Activated CD4-positive, CD25-positive, alpha-beta regulatory T cell (primary cell): ENCODE measurements around the gene COL8A1.
"Not testable (repeated sequence)": the region's sequence is repeated elsewhere in the genome, so short reads cannot be mapped to it uniquely, and the experiment has no call there.

Source experiments
- DNase-seq, 4 experiments: peaks; one replicate each; lab custom pipeline; 2025; lab: John Stamatoyannopoulos, UW

Gene COL8A1

DNA sequence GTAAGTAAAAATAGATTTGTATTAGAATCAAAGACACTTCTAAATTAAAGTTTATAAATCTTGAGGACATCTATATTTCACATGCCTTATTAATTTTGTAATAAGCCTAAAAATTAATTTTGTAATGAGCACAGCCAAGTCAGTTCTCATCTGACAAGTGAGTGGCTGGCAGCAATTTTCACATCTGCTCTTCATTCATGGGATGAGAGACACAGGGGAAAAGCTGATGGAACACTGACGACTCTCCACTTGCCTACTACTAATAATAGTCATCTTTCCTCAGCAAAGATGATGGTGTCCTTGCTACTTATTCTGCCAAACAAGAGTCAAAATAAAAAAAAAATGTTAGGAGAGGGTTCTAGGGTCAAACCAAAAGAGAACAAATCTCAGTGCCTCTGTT is 164.9 kb downstream of the COL8A1 start:
- DNase-seq: no peak

GRCh38 chr3:99805160-99805559 is 166.8 kb downstream of the COL8A1 start:
- no peak for DNase-seq

GRCh38 chr3:99808163-99808794 is 169.9 kb downstream of the COL8A1 start:
- DNase-seq: peak in 1 of 4 experiments; percentile 4

GRCh38 chr3:99809565-99809964 is 171.2 kb downstream of the COL8A1 start:
- DNase-seq: no peak

DNA sequence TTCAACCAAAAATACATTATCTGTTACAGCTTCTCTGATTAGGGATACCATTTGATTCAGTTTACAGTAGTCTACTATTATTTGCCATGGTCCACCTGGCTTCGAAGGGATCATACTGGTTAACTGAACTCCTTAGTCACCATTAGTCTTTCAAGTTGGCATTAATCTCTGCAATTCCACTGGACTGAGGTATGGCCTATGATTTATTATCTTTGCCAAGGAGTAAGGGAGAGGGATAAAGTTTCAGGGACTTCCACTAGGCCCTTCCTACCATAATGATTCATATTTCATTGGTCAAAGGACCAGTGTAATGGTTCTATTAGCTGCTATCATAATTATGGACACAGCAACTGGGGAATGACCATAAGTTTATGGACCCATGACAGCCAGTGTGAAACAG is 172.0 kb downstream of the COL8A1 start:
- DNase-seq: no peak

DNA sequence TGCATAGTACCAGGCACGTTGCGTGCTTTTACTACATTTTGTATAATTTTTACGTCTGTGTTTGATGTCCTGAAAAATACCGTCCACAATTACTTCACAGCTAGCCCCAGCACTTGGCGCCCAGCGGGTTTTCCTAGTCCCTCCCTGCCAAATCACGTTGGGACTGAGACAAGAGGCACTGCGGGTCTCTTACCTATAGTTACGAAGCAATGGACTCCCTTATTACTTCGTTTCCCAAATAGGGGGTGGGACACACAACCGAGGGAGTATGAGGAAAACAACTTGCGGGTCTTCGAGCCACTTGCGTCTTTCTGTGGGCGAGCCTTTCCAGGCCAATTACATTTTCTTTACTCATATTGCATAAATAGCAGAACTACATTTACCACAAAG is 178.6 kb downstream of the COL8A1 start:
- no peak for DNase-seq

DNA sequence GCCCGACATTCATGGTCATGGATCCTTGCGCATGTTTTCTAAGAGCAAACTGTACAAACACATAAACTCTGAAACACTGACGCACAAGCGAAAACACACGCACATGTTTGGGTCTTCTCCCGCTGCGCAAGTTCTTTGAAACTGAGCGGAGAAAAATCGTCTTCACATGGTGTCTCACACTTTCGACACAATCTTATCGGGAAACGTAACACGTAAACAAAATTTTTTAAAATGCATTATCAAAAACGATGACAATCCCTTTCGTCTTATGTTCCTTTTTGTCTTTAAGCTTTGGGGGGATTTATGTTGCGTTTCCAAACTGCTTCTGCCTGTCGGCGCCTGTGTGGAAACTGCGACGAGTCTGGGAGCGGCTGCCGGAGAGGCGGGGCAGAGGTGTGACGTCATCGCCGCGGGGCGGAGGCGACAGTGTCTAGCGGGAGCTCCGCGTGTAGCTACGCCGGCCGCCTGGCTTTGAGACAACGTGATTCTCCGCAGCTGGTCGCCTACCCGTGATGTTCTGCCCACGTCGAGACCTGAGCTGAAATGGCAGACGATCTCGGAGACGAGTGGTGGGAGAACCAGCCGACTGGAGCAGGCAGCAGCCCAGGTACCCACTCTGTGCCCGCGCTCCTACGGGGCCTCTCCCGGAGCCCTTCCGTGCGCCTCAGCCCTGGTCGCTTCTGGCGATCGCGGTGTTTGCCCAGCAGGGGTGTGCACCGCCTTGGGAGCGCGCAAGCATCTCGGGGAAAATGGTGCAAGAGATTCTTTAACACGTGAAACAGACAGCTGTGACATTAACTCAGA is 179.2 kb downstream of the COL8A1 start, which contains the start of gene CMSS1:
Gene CMSS1, plus strand, starts transcription at position 426 of the 804 bp plus-strand sequence.
- DNase-seq: peak; percentile 91 to 95 (median 94)

- no peak for DNase-seq
These were observed 180.4 kb downstream of the COL8A1 start for GRCh38 chr3:99818818-99819217.

- no peak for DNase-seq
These were observed 185.6 kb downstream of the COL8A1 start for GRCh38 chr3:99823723-99824711.

- DNase-seq: no peak
These were observed 186.7 kb downstream of the COL8A1 start for GRCh38 chr3:99825004-99825640.

GRCh38 chr3:99829844-99830243 is 191.4 kb downstream of the COL8A1 start:
- DNase-seq: no peak

DNA sequence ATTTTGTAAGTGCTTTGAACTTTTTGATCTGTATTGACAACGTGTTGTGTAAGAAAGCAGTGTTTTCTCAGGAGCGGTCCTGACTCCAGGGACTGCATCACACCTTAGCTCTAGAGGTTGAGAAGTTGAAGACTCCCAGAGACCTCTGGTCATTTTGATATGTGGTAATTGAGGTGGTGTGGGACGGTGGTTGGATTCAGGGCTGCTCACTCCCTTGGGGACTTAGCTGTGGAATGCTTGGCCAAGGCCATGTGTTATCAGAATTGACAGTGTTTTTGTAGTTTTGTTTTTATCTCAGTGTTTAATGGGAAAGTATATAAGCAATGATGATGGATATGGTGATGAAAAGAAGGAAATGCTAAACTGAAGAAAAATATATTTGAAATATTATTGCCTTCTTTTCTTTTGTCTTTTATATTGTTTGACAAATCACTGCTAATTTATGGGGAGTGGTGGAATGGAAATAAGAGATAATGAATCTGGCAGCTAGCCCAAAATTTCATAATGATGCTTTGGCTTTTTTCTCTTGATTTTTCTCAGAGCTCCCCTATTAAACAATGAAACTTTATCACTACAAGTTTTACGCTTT is 195.3 kb downstream of the COL8A1 start:
- DNase-seq: no peak

- DNase-seq: no peak
These were observed 196.0 kb downstream of the COL8A1 start for GRCh38 chr3:99834211-99834957.

GRCh38 chr3:99836681-99837080 is 198.3 kb downstream of the COL8A1 start:
- no peak for DNase-seq

DNA sequence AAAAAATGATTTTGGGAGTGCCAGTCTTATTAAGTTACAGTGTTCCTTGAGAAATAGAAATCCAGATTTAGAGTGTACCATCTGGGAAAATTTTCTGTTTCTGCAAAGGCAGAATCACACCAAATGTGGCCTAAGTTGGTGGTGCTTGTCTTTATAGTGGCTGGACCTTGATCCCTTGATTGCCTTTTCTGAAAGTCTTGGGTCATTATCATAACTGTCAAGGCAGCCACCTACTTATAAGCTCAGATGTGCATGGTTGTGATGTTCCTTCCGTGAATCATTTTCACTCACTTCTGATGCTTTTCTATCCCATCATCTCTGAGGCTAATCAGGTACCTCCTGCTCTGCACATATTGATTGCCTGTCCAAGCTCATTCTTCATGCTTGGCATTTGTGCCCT is 199.3 kb downstream of the COL8A1 start:
- DNase-seq: no peak

GRCh38 chr3:99838755-99839154 is 200.4 kb downstream of the COL8A1 start:
- DNase-seq: no peak

DNA sequence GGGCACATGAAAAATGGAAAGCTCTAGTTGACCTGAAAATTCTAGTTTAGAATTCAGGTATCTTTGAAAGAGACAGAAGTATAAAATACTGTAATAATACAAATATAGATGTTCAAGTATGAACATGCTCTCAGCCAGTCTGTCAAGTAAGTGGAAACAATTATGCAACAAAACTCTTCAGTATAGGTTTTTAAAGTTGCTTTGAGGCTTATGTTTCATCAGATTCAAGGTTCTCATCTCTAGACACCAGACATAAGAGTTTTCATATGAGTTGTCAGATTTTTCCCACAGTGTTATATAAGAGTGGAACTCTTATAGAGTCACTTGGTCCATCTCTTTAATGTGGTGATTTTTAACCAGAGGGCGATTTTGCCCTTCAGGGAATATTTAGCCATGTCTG is 201.2 kb downstream of the COL8A1 start:
- DNase-seq: no peak

GRCh38 chr3:99841949-99842348 is 203.6 kb downstream of the COL8A1 start:
- not testable (repeated sequence) for DNase-seq

DNA sequence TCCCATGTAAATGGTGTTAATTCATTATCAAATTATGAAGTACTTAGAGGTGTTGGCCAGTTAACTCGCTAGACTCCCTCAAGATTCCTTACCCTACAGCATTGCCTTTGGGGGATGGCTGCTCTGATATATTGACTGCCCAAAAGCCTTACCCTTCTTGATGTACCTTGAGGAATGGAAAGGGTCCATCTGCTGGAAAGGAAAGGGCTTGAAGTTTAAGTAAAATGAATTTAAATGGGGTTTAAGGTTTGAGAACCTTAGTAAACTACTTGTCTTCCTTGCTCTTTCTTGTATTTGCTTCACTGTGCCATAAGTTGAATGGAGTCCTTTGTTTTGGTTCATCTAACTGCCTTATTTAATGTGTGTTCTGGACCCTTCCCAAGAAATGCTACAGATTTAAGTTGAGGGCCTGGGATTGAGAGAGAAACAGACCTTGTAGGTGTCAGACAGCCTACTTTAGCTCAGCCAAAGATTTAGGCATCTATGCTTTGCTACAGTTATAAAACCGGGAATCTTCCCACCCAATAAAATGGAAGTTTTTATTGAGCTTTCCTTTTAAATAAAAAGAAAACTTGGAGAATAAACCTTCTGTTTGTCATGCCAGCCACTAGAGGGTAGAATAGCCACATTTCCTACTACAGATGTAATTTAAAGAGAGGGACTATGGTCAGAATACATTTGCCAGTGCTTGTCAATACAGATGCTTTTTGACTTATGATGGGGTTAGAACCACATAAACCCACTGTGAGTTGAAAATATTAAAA is 204.6 kb downstream of the COL8A1 start:
- no peak for DNase-seq
